Osteocyte (in vitro differentiated cells): ENCODE measurements around the gene GPLD1. TPM values are rescaled to one million over a fixed set of nuclear protein-coding genes. Genes with fewer than 3 reads are reported as not detected.
"Not testable (repeated sequence)": the region's sequence is repeated elsewhere in the genome, so short reads cannot be mapped to it uniquely, and the experiment has no call there.

Experiments
- DNase-seq: peaks from one replicate; pipeline ENCODE4 v3.0.0; 2021; ENCODE audit warnings: mixed read lengths; ENCODE audit not compliant: unreplicated experiment; ENCODE audit errors: extremely low spot score
- H3K27ac Mint-ChIP-seq: one replicate; pipeline ENCODE4 v1.8.0; 2021; ENCODE audit warnings: mild to moderate bottlenecking, mixed read lengths; ENCODE audit not compliant: unreplicated experiment
- H3K27me3 Mint-ChIP-seq: one replicate; pipeline ENCODE4 v1.8.0; 2021; ENCODE audit warnings: mixed read lengths; ENCODE audit not compliant: unreplicated experiment
- H3K36me3 Mint-ChIP-seq: one replicate; pipeline ENCODE4 v1.8.0; 2021; ENCODE audit warnings: mixed read lengths; ENCODE audit not compliant: unreplicated experiment
- H3K4me1 Mint-ChIP-seq: one replicate; pipeline ENCODE4 v1.8.0; 2021; ENCODE audit warnings: mixed read lengths; ENCODE audit not compliant: unreplicated experiment
- H3K4me3 Mint-ChIP-seq: one replicate; pipeline ENCODE4 v1.8.0; 2021; ENCODE audit warnings: mild to moderate bottlenecking, moderate library complexity, mixed read lengths; ENCODE audit not compliant: unreplicated experiment
- H3K9me3 Mint-ChIP-seq: one replicate; pipeline ENCODE4 v1.8.0; 2021; ENCODE audit warnings: mixed read lengths; ENCODE audit not compliant: unreplicated experiment
- total RNA-seq: library from RNA; stranded (reverse); gene quantifications from 2 replicates; pipeline ENCODE4 v1.2.1, GENCODE V29; 2021
- TF ChIP-seq, protein P1 (sequence below): fragments of 200-600 bp; sonication (generic); IDR thresholded peaks from 2 replicates; pipeline ENCODE4 v1.5.0; 2021; ENCODE audit warnings: antibody characterized with exemption, mild to moderate bottlenecking, moderate library complexity

The GPLD1 gene
- total RNA-seq, 1 donor from 2014 or later = 1.9 TPM

DNA sequence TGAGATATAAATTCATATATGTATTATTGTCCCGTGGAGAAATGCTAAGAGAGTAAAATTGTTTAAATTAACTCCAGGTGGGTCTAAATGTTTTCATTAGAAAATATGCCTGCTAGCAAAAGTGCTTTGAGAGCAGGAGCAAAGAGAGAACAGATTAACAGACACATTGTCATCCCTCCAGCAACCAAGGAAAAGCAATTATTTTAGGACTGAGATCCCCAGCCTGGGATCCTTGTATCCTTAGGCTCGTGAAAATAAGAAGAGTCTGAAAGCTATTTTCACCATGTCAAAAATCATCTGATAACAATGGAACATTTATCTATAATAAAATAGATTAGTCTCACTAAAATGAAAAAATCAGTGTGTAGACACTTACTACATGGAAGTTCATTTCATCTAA is 98.2 kb downstream of the GPLD1 start:
- Mint-ChIP-seq H3K9me3 (no peaks in the 10 kb centered on the region), H3K36me3 (no peaks in the 10 kb centered on the region), H3K27me3 (peaks cover 7% of the 10 kb centered on the region), H3K4me1 (no peaks in the 10 kb centered on the region), H3K27ac (no peak overlapping the region), H3K4me3 (no peak overlapping the region)
- DNase-seq = no peak
- TF ChIP-seq, protein P1, sequence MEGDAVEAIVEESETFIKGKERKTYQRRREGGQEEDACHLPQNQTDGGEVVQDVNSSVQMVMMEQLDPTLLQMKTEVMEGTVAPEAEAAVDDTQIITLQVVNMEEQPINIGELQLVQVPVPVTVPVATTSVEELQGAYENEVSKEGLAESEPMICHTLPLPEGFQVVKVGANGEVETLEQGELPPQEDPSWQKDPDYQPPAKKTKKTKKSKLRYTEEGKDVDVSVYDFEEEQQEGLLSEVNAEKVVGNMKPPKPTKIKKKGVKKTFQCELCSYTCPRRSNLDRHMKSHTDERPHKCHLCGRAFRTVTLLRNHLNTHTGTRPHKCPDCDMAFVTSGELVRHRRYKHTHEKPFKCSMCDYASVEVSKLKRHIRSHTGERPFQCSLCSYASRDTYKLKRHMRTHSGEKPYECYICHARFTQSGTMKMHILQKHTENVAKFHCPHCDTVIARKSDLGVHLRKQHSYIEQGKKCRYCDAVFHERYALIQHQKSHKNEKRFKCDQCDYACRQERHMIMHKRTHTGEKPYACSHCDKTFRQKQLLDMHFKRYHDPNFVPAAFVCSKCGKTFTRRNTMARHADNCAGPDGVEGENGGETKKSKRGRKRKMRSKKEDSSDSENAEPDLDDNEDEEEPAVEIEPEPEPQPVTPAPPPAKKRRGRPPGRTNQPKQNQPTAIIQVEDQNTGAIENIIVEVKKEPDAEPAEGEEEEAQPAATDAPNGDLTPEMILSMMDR = no peak

DNA sequence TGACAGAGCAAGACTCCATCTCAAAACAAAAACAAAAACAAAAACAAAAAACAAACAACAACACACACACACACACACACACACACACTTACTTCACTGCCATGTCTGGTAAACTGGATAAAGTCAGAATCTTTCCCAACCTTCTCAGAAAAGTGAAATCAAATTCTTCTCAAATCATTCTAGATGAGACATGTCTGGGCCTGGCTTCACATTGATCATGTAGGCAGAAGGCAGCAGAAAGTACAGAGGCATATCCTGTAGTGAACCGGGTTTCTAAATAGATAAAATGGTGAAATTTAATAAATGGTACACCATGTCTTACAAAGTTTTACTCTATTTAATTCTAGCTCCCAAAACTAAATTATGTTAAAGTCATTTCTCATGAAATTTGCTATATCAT is 101.6 kb downstream of the GPLD1 start:
- Mint-ChIP-seq H3K27ac (no peak overlapping the region), H3K27me3 (peaks cover 7% of the 10 kb centered on the region)
- TF ChIP-seq, protein P1 = no peak

DNA sequence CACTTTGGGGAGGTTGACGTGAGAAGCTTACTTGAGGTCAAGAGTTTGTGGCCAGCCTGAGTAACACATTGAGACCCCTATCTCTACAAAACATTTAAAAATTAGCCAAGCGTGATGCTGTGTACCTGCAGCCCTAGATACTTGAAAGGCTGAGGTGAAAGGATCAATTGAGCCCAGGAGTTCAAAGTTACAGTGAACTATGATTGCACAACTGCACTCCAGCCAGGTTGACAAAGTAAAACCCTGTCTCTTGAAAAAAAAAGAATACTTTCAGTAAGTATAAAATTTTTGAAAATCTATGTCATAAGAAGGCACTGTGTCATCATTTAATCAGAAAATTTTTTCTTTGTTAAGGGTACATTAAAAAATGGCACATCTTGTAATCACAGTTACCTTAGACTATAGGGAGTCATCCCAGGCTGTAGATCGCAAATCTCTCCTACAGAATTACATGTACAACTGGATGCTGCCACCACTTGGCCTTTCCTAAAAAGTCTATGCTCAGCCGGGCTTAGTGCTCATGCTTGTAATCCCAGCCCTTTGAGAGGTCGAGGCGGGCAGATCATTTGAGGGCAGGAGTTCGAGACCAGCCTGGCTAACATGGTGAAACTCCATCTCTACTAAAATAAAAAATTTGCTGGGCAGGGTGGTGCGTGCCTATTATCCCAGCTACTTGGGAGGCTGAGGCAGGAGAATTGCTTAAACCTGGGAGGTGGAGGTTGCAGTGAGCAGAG is 103.7 kb downstream of the GPLD1 start:
- Mint-ChIP-seq H3K4me1 (no peaks in the 10 kb centered on the region), H3K9me3 (no peaks in the 10 kb centered on the region), H3K4me3 (no peak overlapping the region), H3K27me3 (peaks cover 7% of the 10 kb centered on the region), H3K27ac (no peak overlapping the region), H3K36me3 (peaks cover 2% of the 10 kb centered on the region)
- DNase-seq = no peak
- TF ChIP-seq, protein P1 = no peak

More for the DNA sequence above, 101.6 kb downstream of the GPLD1 start:
- Mint-ChIP-seq H3K4me3 (no peak overlapping the region), H3K4me1 (no peaks in the 10 kb centered on the region), H3K36me3 (peaks cover 2% of the 10 kb centered on the region), H3K9me3 (no peaks in the 10 kb centered on the region)
- no peak for DNase-seq

DNA sequence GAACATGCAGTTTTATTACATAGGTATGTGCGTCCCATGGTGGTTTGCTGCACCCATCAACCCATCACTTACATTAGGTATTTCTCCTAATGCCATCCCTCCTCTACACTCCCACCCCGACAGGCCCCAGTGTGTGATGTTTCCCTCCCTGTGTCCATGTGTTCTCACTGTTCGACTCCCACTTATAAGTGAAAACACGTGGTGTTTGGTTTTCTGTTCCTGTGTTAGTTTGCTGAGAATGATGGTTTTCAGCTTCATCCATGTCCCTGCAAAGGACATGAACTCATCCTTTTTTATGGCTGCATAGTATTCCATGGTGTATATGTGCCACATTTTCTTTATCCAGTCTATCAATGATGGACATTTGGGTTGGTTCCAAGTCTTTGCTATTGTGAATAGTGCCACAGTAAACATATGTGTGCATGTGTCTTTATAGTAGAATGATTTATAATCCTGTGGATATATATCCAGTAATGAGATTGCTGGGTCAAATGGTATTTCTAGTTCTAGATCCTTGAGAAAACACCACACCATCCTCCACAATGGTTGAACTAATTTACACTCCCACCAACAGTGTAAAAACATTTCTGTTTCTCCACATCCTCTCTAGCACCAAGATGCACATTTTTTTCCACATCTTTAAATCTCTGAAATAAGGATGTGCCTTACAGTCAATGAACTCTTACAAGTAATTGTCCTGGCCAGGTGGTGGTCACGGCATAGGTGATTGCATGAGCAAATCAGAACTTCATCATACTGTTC is 104.8 kb downstream of the GPLD1 start:
- DNase-seq, H3K36me3 Mint-ChIP-seq, H3K27ac Mint-ChIP-seq, H3K9me3 Mint-ChIP-seq, H3K4me3 Mint-ChIP-seq, H3K4me1 Mint-ChIP-seq: not testable (repeated sequence)
- H3K27me3 Mint-ChIP-seq = peaks cover 12% of the 10 kb centered on the region

DNA sequence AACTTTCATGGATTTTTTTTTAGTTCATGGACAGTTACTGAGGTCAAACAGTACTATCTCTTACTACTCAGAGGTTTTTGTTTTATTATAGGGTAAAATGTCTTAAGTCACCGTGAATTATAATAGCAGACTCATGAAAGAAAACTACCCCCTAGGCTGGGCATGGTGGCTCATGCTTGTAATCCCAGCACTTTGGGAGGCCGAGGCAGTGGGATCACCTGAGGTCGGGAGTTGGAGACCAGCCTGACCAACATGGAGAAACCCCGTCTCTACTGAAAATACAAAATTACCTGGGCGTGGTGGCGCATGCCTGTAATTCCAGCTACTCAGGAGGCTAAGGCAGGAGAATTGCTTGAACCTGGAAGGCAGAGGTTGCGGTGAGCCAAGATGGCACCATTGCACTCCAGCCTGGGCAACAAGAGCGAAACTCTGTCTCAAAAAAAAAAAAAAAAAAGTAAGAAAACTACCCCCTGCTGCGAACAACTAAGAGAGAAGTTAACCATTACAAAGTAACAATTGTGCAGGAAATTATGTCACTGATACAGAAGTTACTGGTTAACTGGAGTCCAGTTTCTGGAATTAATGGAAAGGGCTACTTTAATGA is 106.4 kb downstream of the GPLD1 start:
- DNase-seq, H3K36me3 Mint-ChIP-seq, H3K9me3 Mint-ChIP-seq, H3K4me1 Mint-ChIP-seq, H3K4me3 Mint-ChIP-seq, H3K27ac Mint-ChIP-seq: not testable (repeated sequence)
- H3K27me3 Mint-ChIP-seq = peaks cover 22% of the 10 kb centered on the region

DNA sequence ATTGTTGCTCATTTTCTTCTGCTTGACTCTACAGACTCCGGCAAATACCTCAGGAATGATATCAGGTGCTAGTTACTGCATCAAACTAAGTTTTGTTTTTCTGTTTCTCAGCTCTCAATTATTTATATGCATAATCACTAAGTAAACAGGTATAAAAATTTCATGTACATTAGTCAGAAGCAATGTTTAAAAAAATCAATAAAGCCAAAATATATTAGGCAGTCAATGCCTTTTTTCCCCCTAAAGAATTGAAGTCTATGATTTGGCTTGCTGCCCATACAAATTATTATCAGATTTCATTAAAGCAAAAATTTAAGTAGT is 107.2 kb downstream of the GPLD1 start:
- H3K4me1 Mint-ChIP-seq = no peaks in the 10 kb centered on the region
- peaks cover 23% of the 10 kb centered on the region for H3K27me3 Mint-ChIP-seq
- H3K36me3 Mint-ChIP-seq = peaks cover 2% of the 10 kb centered on the region
- no peak for DNase-seq
- H3K27ac Mint-ChIP-seq = no peak overlapping the region
- TF ChIP-seq, protein P1 = no peak
- no peaks in the 10 kb centered on the region for H3K9me3 Mint-ChIP-seq
- no peak overlapping the region for H3K4me3 Mint-ChIP-seq
